ENCODE measurements around the gene HEATR5A.
"Not testable (repeated sequence)": the region's sequence is repeated elsewhere in the genome, so short reads cannot be mapped to it uniquely, and the experiment has no call there.

The HEATR5A gene

GRCh38 chr14:31391473-31391872 is 28.9 kb downstream of the HEATR5A start:
- H3K36me3 ChIP-seq (replicated peaks): 0 out of 2 replicates have a peak, but pooled peaks cover 2% of the 10 kb centered on the region
- in situ Hi-C loops (cut with MboI; ENCODE audit: low sequenced_read_pairs): no loop called here
- H3K27me3 ChIP-seq (ENCODE audit: low read depth): no peaks in the 10 kb centered on the region
- no peak for DNase-seq (ENCODE audit: low spot score in 2 of 2)
- H3K4me1 ChIP-seq: no peaks in the 10 kb centered on the region
- no peak overlapping the region for H3K4me3 ChIP-seq
- H3K9me3 ChIP-seq: no peaks in the 10 kb centered on the region

- H3K9me3 ChIP-seq: no peaks in the 10 kb centered on the region
- no peaks in the 10 kb centered on the region for H3K27me3 ChIP-seq (ENCODE audit: low read depth)
- no peak for DNase-seq (ENCODE audit: low spot score in 2 of 2)
- H3K4me1 ChIP-seq: no peaks in the 10 kb centered on the region
- in situ Hi-C loops (cut with MboI; ENCODE audit: low sequenced_read_pairs): no loop called here
- no peak overlapping the region for H3K4me3 ChIP-seq
- H3K36me3 ChIP-seq (replicated peaks): 0 out of 2 replicates have a peak, but pooled peaks cover 2% of the 10 kb centered on the region
Measured at GRCh38 chr14:31389946-31390345, 30.4 kb downstream of the HEATR5A start.

GRCh38 chr14:31388687-31389413 is 31.5 kb downstream of the HEATR5A start:
- no peaks in the 10 kb centered on the region for H3K9me3 ChIP-seq
- no peaks in the 10 kb centered on the region for H3K27me3 ChIP-seq (ENCODE audit: low read depth)
- no peak for DNase-seq (ENCODE audit: low spot score in 2 of 2)
- in situ Hi-C loops (cut with MboI; ENCODE audit: low sequenced_read_pairs): no loop called here
- H3K4me3 ChIP-seq: no peak overlapping the region
- H3K4me1 ChIP-seq: no peaks in the 10 kb centered on the region
- H3K36me3 ChIP-seq (replicated peaks): 0 out of 2 replicates have a peak, but pooled peaks cover under 1% of the 10 kb centered on the region

- no peak for DNase-seq (ENCODE audit: low spot score in 2 of 2)
- Histone ChIP-seq H3K27me3 (ENCODE audit: low read depth) (no peaks in the 10 kb centered on the region), H3K4me3 (no peak overlapping the region), H3K36me3 (replicated peaks) (peaks cover 4% of the 10 kb centered on the region; the same call in 1 of the 2 replicates), H3K4me1 (no peaks in the 10 kb centered on the region), H3K9me3 (no peaks in the 10 kb centered on the region)
- in situ Hi-C loops (cut with MboI; ENCODE audit: low sequenced_read_pairs): no loop called here
Measured at GRCh38 chr14:31387091-31387490, 33.3 kb downstream of the HEATR5A start.

GRCh38 chr14:31386271-31386670 is 34.1 kb downstream of the HEATR5A start:
- no peak for DNase-seq (ENCODE audit: low spot score in 2 of 2)
- no peaks in the 10 kb centered on the region for H3K4me1 ChIP-seq
- H3K9me3 ChIP-seq: no peaks in the 10 kb centered on the region
- no peak overlapping the region for H3K4me3 ChIP-seq
- no peaks in the 10 kb centered on the region for H3K27me3 ChIP-seq (ENCODE audit: low read depth)
- in situ Hi-C loops (cut with MboI; ENCODE audit: low sequenced_read_pairs): no loop called here
- peaks cover 4% of the 10 kb centered on the region; the same call in 1 of the 2 replicates for H3K36me3 ChIP-seq (replicated peaks)

- H3K4me3 ChIP-seq: no peak overlapping the region
- H3K4me1 ChIP-seq: peaks cover 5% of the 10 kb centered on the region; the same call in 1 of the 2 replicates
- H3K36me3 ChIP-seq (replicated peaks): peaks cover 9% of the 10 kb centered on the region
- H3K27me3 ChIP-seq (ENCODE audit: low read depth): no peaks in the 10 kb centered on the region
- DNase-seq (ENCODE audit: low spot score in 2 of 2): no peak
- no peaks in the 10 kb centered on the region for H3K9me3 ChIP-seq
- in situ Hi-C loops (cut with MboI; ENCODE audit: low sequenced_read_pairs): no loop called here
Measured at GRCh38 chr14:31382221-31382620, 38.1 kb downstream of the HEATR5A start.

- H3K27me3 ChIP-seq (ENCODE audit: low read depth): no peaks in the 10 kb centered on the region
- H3K36me3 ChIP-seq (replicated peaks): peaks cover 9% of the 10 kb centered on the region
- DNase-seq (ENCODE audit: low spot score in 2 of 2): no peak
- H3K4me1 ChIP-seq: peaks cover 5% of the 10 kb centered on the region; the same call in 1 of the 2 replicates
- no peaks in the 10 kb centered on the region for H3K9me3 ChIP-seq
- in situ Hi-C loops (cut with MboI; ENCODE audit: low sequenced_read_pairs): no loop called here
- no peak overlapping the region for H3K4me3 ChIP-seq
Measured at GRCh38 chr14:31380106-31380505, 40.2 kb downstream of the HEATR5A start.

- in situ Hi-C loops (cut with MboI; ENCODE audit: low sequenced_read_pairs); H3K9me3 ChIP-seq; H3K4me1 ChIP-seq; H3K36me3 ChIP-seq (replicated peaks); DNase-seq (ENCODE audit: low spot score in 2 of 2); H3K4me3 ChIP-seq; H3K27me3 ChIP-seq (ENCODE audit: low read depth): not testable (repeated sequence)
Measured at GRCh38 chr14:31379125-31379947, 41.0 kb downstream of the HEATR5A start.

- Histone ChIP-seq H3K27me3 (ENCODE audit: low read depth) (no peaks in the 10 kb centered on the region), H3K4me1 (peaks cover 5% of the 10 kb centered on the region; the same call in 1 of the 2 replicates), H3K4me3 (no peak overlapping the region), H3K9me3 (no peaks in the 10 kb centered on the region), H3K36me3 (replicated peaks) (peaks cover 5% of the 10 kb centered on the region)
- DNase-seq (ENCODE audit: low spot score in 2 of 2): no peak
- in situ Hi-C loops (cut with MboI; ENCODE audit: low sequenced_read_pairs): no loop called here
Measured at GRCh38 chr14:31377433-31377832, 42.9 kb downstream of the HEATR5A start.

- H3K36me3 ChIP-seq (replicated peaks): peaks cover 3% of the 10 kb centered on the region; the same call in 1 of the 2 replicates
- H3K27me3 ChIP-seq (ENCODE audit: low read depth): no peaks in the 10 kb centered on the region
- no peak for DNase-seq (ENCODE audit: low spot score in 2 of 2)
- H3K4me3 ChIP-seq: no peak overlapping the region
- H3K9me3 ChIP-seq: no peaks in the 10 kb centered on the region
- in situ Hi-C loops (cut with MboI; ENCODE audit: low sequenced_read_pairs): loop anchor here (25.0 kb wide), 1 partner anchor 1091 kb away; no protein-coding TSS in a partner anchor
- no peaks in the 10 kb centered on the region for H3K4me1 ChIP-seq
Measured at GRCh38 chr14:31371646-31372045, 48.7 kb downstream of the HEATR5A start.

- Histone ChIP-seq H3K4me3 (no peak overlapping the region), H3K9me3 (no peaks in the 10 kb centered on the region), H3K27me3 (ENCODE audit: low read depth) (no peaks in the 10 kb centered on the region), H3K36me3 (replicated peaks) (0 out of 2 replicates have a peak, but pooled peaks cover 4% of the 10 kb centered on the region), H3K4me1 (no peaks in the 10 kb centered on the region)
- no peak for DNase-seq (ENCODE audit: low spot score in 2 of 2)
- in situ Hi-C loops (cut with MboI; ENCODE audit: low sequenced_read_pairs): loop anchor here (25.0 kb wide), 1 partner anchor 1099 kb away; no protein-coding TSS in a partner anchor
Measured at GRCh38 chr14:31363331-31364073, 56.8 kb downstream of the HEATR5A start.

- in situ Hi-C loops (cut with MboI; ENCODE audit: low sequenced_read_pairs): loop anchor here (25.0 kb wide), 1 partner anchor 1100 kb away; no protein-coding TSS in a partner anchor
- no peak for DNase-seq (ENCODE audit: low spot score in 2 of 2)
- Histone ChIP-seq H3K27me3 (ENCODE audit: low read depth) (no peaks in the 10 kb centered on the region), H3K9me3 (no peaks in the 10 kb centered on the region), H3K4me3 (no peak overlapping the region), H3K4me1 (no peaks in the 10 kb centered on the region), H3K36me3 (replicated peaks) (0 out of 2 replicates have a peak, but pooled peaks cover 7% of the 10 kb centered on the region)
Measured at GRCh38 chr14:31362746-31363145, 57.6 kb downstream of the HEATR5A start.

- not testable (repeated sequence) for H3K9me3 ChIP-seq; H3K4me3 ChIP-seq; DNase-seq (ENCODE audit: low spot score in 2 of 2); H3K4me1 ChIP-seq; H3K36me3 ChIP-seq (replicated peaks); H3K27me3 ChIP-seq (ENCODE audit: low read depth)
- in situ Hi-C loops (cut with MboI; ENCODE audit: low sequenced_read_pairs): loop anchor here (25.0 kb wide), 1 partner anchor 1101 kb away; no protein-coding TSS in a partner anchor
Measured at GRCh38 chr14:31361761-31362160, 58.6 kb downstream of the HEATR5A start.
